ENCODE measurements around the gene GINS3. TPM values are rescaled to one million over a fixed set of nuclear protein-coding genes. Genes with fewer than 3 reads are reported as not detected.
"Not testable (repeated sequence)": the region's sequence is repeated elsewhere in the genome, so short reads cannot be mapped to it uniquely, and the experiment has no call there.

The GINS3 gene
- total RNA-seq, 4 donors from 2014 or later, result 2.6 to 9.6 (median 6.8) TPM

GRCh38 chr16:58402796-58403195 lies 10.5 kb downstream of the GINS3 start:
- 86% methylated on average over 7 of the region's 7 CpGs for WGBS
- no peaks in the 10 kb centered on the region for H3K4me1 ChIP-seq
- H3K27ac ChIP-seq, result no peak overlapping the region
- DNase-seq (ENCODE audit: low spot score in 2 of 2), result no peak
- H3K9me3 ChIP-seq, result no peaks in the 10 kb centered on the region
- H3K36me3 ChIP-seq, result peaks cover 3% of the 10 kb centered on the region
- TF ChIP-seq POLR2A (IDR thresholded peaks at IDR 0.05) (no peak), POLR2AphosphoS5 (IDR thresholded peaks at IDR 0.05) (no peak), CTCF (IDR thresholded peaks at IDR 0.05) (no peak), EP300 (IDR thresholded peaks at IDR 0.05) (no peak)
- no peaks in the 10 kb centered on the region for H3K27me3 ChIP-seq
- no peak overlapping the region for H3K4me3 ChIP-seq

GRCh38 chr16:58409316-58409973 lies 17.2 kb downstream of the GINS3 start:
- Histone ChIP-seq H3K9me3 (no peaks in the 10 kb centered on the region), H3K4me1 (peaks cover 30% of the 10 kb centered on the region), H3K27me3 (no peaks in the 10 kb centered on the region), H3K27ac (peak overlapping the region; percentile 56), H3K36me3 (no peaks in the 10 kb centered on the region), H3K4me3 (no peak overlapping the region)
- DNase-seq (ENCODE audit: low spot score in 2 of 2), result peak in 1 of 2 donors; percentile 80
- no peak for TF ChIP-seq POLR2A (IDR thresholded peaks at IDR 0.05)
- WGBS, result 44% methylated on average over 6 of the region's 6 CpGs

GRCh38 chr16:58411336-58411735 lies 19.1 kb downstream of the GINS3 start:
- WGBS, result 96% methylated on average over 2 of the region's 2 CpGs
- Histone ChIP-seq H3K36me3 (no peaks in the 10 kb centered on the region), H3K27me3 (no peaks in the 10 kb centered on the region), H3K4me3 (no peak overlapping the region), H3K4me1 (peaks cover 30% of the 10 kb centered on the region), H3K9me3 (no peaks in the 10 kb centered on the region), H3K27ac (no peak overlapping the region)
- TF ChIP-seq EP300 (IDR thresholded peaks at IDR 0.05), result no peak
- no peak for TF ChIP-seq POLR2AphosphoS5 (IDR thresholded peaks at IDR 0.05)
- no peak for TF ChIP-seq POLR2A (IDR thresholded peaks at IDR 0.05)
- no peak for TF ChIP-seq CTCF (IDR thresholded peaks at IDR 0.05)
- no peak for DNase-seq (ENCODE audit: low spot score in 2 of 2)

DNA sequence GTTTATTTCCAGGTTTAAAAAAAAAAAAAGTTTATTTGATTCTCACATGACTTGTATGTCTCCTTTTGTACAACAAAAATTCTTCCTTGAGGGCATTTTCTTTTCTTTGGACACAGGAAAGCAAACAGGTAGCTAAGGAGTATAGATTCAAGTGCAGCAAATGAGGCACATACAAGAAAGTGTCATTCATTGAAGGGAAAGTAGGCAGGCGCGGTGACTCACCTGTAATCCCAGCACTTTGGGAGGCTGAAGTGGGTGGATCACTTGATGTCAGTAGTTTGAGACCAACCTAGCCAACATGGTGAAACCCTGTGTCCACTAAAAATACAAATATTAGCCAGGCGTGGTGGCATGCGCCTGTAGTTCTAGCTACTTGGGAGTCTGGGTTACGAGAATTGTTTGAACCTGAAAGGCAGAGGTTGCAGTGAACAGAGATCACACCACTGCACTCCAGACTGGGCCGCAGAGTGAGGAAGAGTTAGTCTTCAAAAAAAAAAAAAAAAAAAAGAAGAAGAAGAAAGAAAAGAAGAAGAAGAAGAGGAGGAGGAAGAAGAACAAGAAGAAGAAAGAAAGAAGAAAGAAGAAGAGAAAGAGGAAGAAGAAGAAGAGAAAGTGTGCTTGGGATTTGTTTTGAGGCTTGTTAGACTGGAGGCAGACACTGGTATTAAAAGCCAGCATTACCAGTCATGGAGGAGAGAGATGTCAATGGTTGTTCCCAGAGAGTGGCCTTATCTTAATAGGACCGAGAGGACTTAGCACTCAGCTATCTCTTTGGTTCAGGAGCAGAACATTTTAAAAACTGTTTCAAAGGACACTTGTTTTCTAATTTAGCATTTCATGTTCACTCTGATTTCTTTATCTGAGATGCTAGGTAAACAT lies 19.7 kb downstream of the GINS3 start:
- H3K4me3 ChIP-seq, result no peak overlapping the region
- 88% methylated on average over 7 of the region's 7 CpGs for WGBS
- no peaks in the 10 kb centered on the region for H3K9me3 ChIP-seq
- DNase-seq (ENCODE audit: low spot score in 2 of 2), result no peak
- no peaks in the 10 kb centered on the region for H3K27me3 ChIP-seq
- H3K4me1 ChIP-seq, result peaks cover 32% of the 10 kb centered on the region
- no peak overlapping the region for H3K27ac ChIP-seq
- TF ChIP-seq POLR2A (IDR thresholded peaks at IDR 0.05), result no peak
- TF ChIP-seq CTCF (IDR thresholded peaks at IDR 0.05), result no peak
- no peak for TF ChIP-seq POLR2AphosphoS5 (IDR thresholded peaks at IDR 0.05)
- TF ChIP-seq EP300 (IDR thresholded peaks at IDR 0.05), result no peak
- H3K36me3 ChIP-seq, result no peaks in the 10 kb centered on the region

GRCh38 chr16:58412615-58412970 lies 20.3 kb downstream of the GINS3 start:
- DNase-seq (ENCODE audit: low spot score in 2 of 2); H3K9me3 ChIP-seq; H3K27ac ChIP-seq; H3K4me3 ChIP-seq; H3K27me3 ChIP-seq; H3K36me3 ChIP-seq: not testable (repeated sequence)
- 93% methylated on average over 5 of the region's 5 CpGs for WGBS
- peaks cover 38% of the 10 kb centered on the region for H3K4me1 ChIP-seq

DNA sequence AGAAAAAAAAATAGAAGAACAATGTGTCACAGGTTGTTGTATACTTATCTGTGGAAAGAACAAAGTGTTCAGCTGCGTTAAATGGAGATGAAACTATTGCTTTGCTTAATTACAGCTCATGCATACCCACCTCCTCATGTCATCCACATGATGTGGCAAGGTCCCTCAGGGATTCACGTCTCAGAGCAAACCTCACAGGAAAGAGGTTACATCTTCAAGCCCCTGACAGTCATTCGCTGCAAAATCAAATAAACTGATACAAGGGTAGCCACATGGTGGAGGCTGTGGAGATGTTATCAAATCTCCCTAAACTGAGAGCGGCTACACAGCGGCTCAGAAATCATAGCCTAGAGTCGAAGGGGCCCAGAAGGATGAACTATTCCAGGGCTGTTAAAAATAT lies 21.1 kb downstream of the GINS3 start:
- H3K4me1 ChIP-seq, result peaks cover 45% of the 10 kb centered on the region
- no peaks in the 10 kb centered on the region for H3K36me3 ChIP-seq
- H3K27me3 ChIP-seq, result no peaks in the 10 kb centered on the region
- no peak overlapping the region for H3K27ac ChIP-seq
- H3K9me3 ChIP-seq, result no peaks in the 10 kb centered on the region
- TF ChIP-seq POLR2AphosphoS5 (IDR thresholded peaks at IDR 0.05), result no peak
- TF ChIP-seq POLR2A (IDR thresholded peaks at IDR 0.05), result no peak
- no peak for TF ChIP-seq CTCF (IDR thresholded peaks at IDR 0.05)
- WGBS, result 80% methylated on average over 6 of the region's 6 CpGs
- no peak overlapping the region for H3K4me3 ChIP-seq
- DNase-seq (ENCODE audit: low spot score in 2 of 2), result no peak

All from suprapubic skin (tissue), 4 donors.